Measurements from ENCODE around the gene ZFYVE9. TPM values are rescaled to one million over a fixed set of nuclear protein-coding genes. Genes with fewer than 3 reads are reported as not detected.

ZFYVE9 gene
- total and polyA plus RNA-seq, 2 of the 13 experiments (the other 11 are each of a cell fraction or from before 2014, with no cell fraction given) = 9.2 to 19.8 TPM

DNA sequence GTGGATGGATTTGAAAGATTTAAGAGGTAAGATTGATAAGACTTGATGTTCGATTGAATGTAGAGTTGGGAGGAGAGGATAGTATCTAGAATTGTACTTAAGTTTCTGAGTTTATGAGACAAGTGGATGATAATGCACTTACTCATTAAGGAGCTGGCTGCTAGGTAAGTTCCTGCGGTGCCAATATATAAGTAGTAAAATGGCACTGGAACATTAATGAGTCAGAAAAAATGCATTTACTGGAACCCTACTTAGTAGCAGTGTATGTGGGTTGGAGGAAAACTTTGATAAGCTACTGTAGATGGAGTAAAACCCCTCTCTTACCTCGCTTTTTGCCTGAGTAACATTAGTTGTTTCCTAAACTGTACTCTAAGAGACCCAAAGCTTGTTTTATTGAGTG lies 68.2 kb downstream of the ZFYVE9 start:
- Histone ChIP-seq H3K79me2 (ENCODE audit: insufficient read depth, low read length) (peaks cover 11% of the 10 kb centered on the region), H3K4me3 (replicated peaks in 1 of 3; ENCODE audit: insufficient read depth in 1 of 3, low read depth in 2 of 3, low read length in 3 of 3) (no peak overlapping the region), H3K36me3 (replicated peaks in 1 of 2; ENCODE audit: control insufficient read depth in 1 of 2, insufficient read depth in 2 of 2, low read length in 2 of 2) (no peaks in the 10 kb centered on the region), H3K27ac (ENCODE audit: extremely low read length, insufficient read depth, low read length) (no peak overlapping the region), H3K9me3 (ENCODE audit: low read length) (no peaks in the 10 kb centered on the region), H2AFZ (ENCODE audit: low read length) (no peak overlapping the region), H3K27me3 (ENCODE audit: control insufficient read depth in 1 of 2, insufficient read depth in 2 of 2, low read length in 2 of 2) (no peaks in the 10 kb centered on the region), H3K4me1 (ENCODE audit: insufficient read depth, low read length) (peaks cover 1% of the 10 kb centered on the region; the same call in 1 of the 2 replicates), H3K4me2 (ENCODE audit: low read depth, low read length) (no peak overlapping the region), H3K9ac (ENCODE audit: insufficient read depth, low read depth, low read length) (no peak overlapping the region), H4K20me1 (ENCODE audit: insufficient read depth, low read length) (no peaks in the 10 kb centered on the region)
- DNase-seq (ENCODE audit: low spot score) = no peak
- no peak for TF ChIP-seq ZNF24 (IDR thresholded peaks at IDR 0.05)
- no peak for TF ChIP-seq LCORL (IDR thresholded peaks at IDR 0.05)
- TF ChIP-seq LCORL (CRISPR knock-in tag; IDR thresholded peaks at IDR 0.05) = no peak
- TF ChIP-seq PAF1 (CRISPR knock-in tag; IDR thresholded peaks at IDR 0.05) = no peak
- no peak for TF ChIP-seq JUNB (CRISPR knock-in tag; IDR thresholded peaks at IDR 0.05; ENCODE audit: borderline replicate concordance)
- TF ChIP-seq NONO (IDR thresholded peaks at IDR 0.05) = no peak
- TF ChIP-seq NONO (CRISPR knock-in tag; conservative IDR thresholded peaks at IDR 0.05) = no peak
- TF ChIP-seq SMYD3 (CRISPR knock-in tag; IDR thresholded peaks at IDR 0.05) = no peak
- TF ChIP-seq RBM39 (IDR thresholded peaks at IDR 0.05; ENCODE audit: low read depth, low read length, poor library complexity, severe bottlenecking) = no peak
- TF ChIP-seq, protein P1, sequence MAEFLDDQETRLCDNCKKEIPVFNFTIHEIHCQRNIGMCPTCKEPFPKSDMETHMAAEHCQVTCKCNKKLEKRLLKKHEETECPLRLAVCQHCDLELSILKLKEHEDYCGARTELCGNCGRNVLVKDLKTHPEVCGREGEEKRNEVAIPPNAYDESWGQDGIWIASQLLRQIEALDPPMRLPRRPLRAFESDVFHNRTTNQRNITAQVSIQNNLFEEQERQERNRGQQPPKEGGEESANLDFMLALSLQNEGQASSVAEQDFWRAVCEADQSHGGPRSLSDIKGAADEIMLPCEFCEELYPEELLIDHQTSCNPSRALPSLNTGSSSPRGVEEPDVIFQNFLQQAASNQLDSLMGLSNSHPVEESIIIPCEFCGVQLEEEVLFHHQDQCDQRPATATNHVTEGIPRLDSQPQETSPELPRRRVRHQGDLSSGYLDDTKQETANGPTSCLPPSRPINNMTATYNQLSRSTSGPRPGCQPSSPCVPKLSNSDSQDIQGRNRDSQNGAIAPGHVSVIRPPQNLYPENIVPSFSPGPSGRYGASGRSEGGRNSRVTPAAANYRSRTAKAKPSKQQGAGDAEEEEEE (CRISPR knock-in tag; IDR thresholded peaks at IDR 0.05; ENCODE audit: borderline replicate concordance) = no peak
- no peak for TF ChIP-seq RORA (CRISPR knock-in tag; IDR thresholded peaks at IDR 0.05)
- TF ChIP-seq FOXO1 (CRISPR knock-in tag; IDR thresholded peaks at IDR 0.05) = no peak
- TF ChIP-seq ZNF432 (CRISPR knock-in tag; IDR thresholded peaks at IDR 0.05; ENCODE audit: borderline replicate concordance) = no peak
- TF ChIP-seq ZNF703 (CRISPR knock-in tag; IDR thresholded peaks at IDR 0.05; ENCODE audit: borderline replicate concordance) = no peak
- in situ Hi-C loops (cut with HindIII; ENCODE audit: extremely low pct_ligation_motif_present, low pct_unique_long_range_greater_than_20kb) (no loop called here), intact Hi-C loops (cut with micrococcal nuclease; ENCODE audit: unreplicated experiment) (no loop called here)
- CTCF ChIA-PET (ENCODE audit: low intra/inter-chr PET ratio, low total read pairs) = no interaction called here
- BruUV-seq (replicated peaks) = no TSS peak
- POLR2A ChIA-PET = no interaction called here
- 93% methylated on average over 3 of the region's 3 CpGs for WGBS (ENCODE audit: low lambda C conversion rate)
- ATAC-seq = no peak
- FAIRE-seq = no peak

All from HepG2 (cell line).